B cell (primary cell): Measurements from ENCODE around the gene ENO3. TPM values are rescaled to one million over a fixed set of nuclear protein-coding genes. Genes with fewer than 3 reads are reported as not detected.

Source experiments
- ATAC-seq: fragments of 200-7000 bp; cut with Tn5 transposase; one replicate; pipeline ENCODE4 v1.10.0; 2021; ENCODE audit warnings: low read depth, mild to moderate bottlenecking, moderate number of reproducible peaks, moderate library complexity
- CTCF ChIA-PET: fragments of 350-600 bp; sonication (Branson Sonifier 250); formaldehyde crosslinking; loops from one replicate; lab custom pipeline; 2021; ENCODE audit warnings: antibody characterized with exemption, inconsistent platforms; lab: Charles Lee
- POLR2A ChIA-PET: fragments of 350-600 bp; sonication (Branson Sonifier 250); formaldehyde crosslinking; loops from one replicate; lab custom pipeline; 2021; ENCODE audit warnings: antibody characterized with exemption; lab: Charles Lee
- DNase-seq: peaks from one replicate; pipeline ENCODE4 v3.0.0; 2013
- H2AFZ ChIP-seq: 2 replicates; pipeline ENCODE4 v1.6.1; 2012; ENCODE audit warnings: mild to moderate bottlenecking, low read depth, low read length; ENCODE audit not compliant: insufficient read depth, poor library complexity, severe bottlenecking
- H3K27ac ChIP-seq, 2 donors: 1 replicate in 1 of 2; 2 replicates in 1 of 2; pipeline ENCODE4 v1.5.1; 2012 to 2013; ENCODE audit warnings: low read length in 2 of 2, mild to moderate bottlenecking in 2 of 2, moderate library complexity in 1 of 2
- H3K27me3 ChIP-seq, 4 experiments: fragments of 200-600 bp in 1 of 4; sonication (generic) in 1 of 4; replicated peaks in 1 of 4; 1 replicate in 2 of 4; 2 replicates in 2 of 4; pipeline versions ENCODE4 v1.6.1 to v1.7.0; 2013 to 2016; ENCODE audit warnings: low read length in 3 of 4, mild to moderate bottlenecking in 2 of 4, mixed read lengths in 1 of 4, moderate library complexity in 1 of 4; ENCODE audit not compliant: insufficient read depth in 4 of 4, control insufficient read depth in 3 of 4; ENCODE audit errors: control extremely low read depth in 1 of 4
- H3K36me3 ChIP-seq, 2 experiments: replicated peaks in 1 of 2; 1 replicate in 1 of 2; 2 replicates in 1 of 2; pipeline versions ENCODE4 v1.6.1 to v1.7.1; 2013; ENCODE audit warnings: low read length in 1 of 2; ENCODE audit not compliant: insufficient read depth in 2 of 2, control insufficient read depth in 1 of 2; ENCODE audit errors: control extremely low read depth in 1 of 2, extremely low read depth in 1 of 2
- H3K4me1 ChIP-seq, 2 donors: fragments of 200-600 bp in 1 of 2; sonication (generic) in 1 of 2; 1 replicate in 1 of 2; 2 replicates in 1 of 2; pipeline versions ENCODE4 v1.5.1 to v1.6.1; 2013 to 2017; ENCODE audit warnings: low read length in 2 of 2; ENCODE audit not compliant: control insufficient read depth in 2 of 2, insufficient read depth in 2 of 2
- H3K4me2 ChIP-seq: replicated peaks from 2 replicates; pipeline ENCODE3; 2012; ENCODE audit warnings: mild to moderate bottlenecking, low read depth, low read length; ENCODE audit not compliant: poor library complexity, severe bottlenecking
- H3K4me3 ChIP-seq, 5 experiments: fragments of 200-600 bp in 1 of 5; sonication (generic) in 1 of 5; 1 replicate in 3 of 5; 2 replicates in 2 of 5; pipeline versions ENCODE4 v1.5.1 to v1.7.0; 2011 to 2016; ENCODE audit warnings: low read length in 4 of 5, mild to moderate bottlenecking in 4 of 5, low read depth in 2 of 5, control low read depth in 1 of 5, moderate library complexity in 1 of 5; ENCODE audit not compliant: insufficient read depth in 1 of 5; ENCODE audit errors: control extremely low read depth in 1 of 5, extremely low read depth in 1 of 5
- H3K79me2 ChIP-seq: fragments of 200-600 bp; sonication (generic); one replicate; pipeline ENCODE4 v1.6.0; 2016; ENCODE audit warnings: low read length; ENCODE audit not compliant: control insufficient read depth, insufficient read depth
- H3K9ac ChIP-seq: fragments of 200-600 bp; sonication (generic); 2 replicates; pipeline ENCODE4 v1.6.1; 2017; ENCODE audit warnings: mild to moderate bottlenecking, low read length, moderate library complexity
- H3K9me3 ChIP-seq, 3 donors: one replicate each; pipeline versions ENCODE4 v1.6.1 to v1.7.1; 2013; ENCODE audit warnings: low read length in 2 of 3; ENCODE audit not compliant: control insufficient read depth in 2 of 3, insufficient read depth in 1 of 3; ENCODE audit errors: control extremely low read depth in 1 of 3
- H4K20me1 ChIP-seq: 2 replicates; pipeline ENCODE4 v1.6.0; 2012; ENCODE audit warnings: mild to moderate bottlenecking, low read length; ENCODE audit not compliant: insufficient read depth, control insufficient read depth, poor library complexity, severe bottlenecking
- H3K27ac Mint-ChIP-seq: one replicate; pipeline ENCODE4 v1.8.0; 2021; ENCODE audit warnings: mixed read lengths
- H3K27me3 Mint-ChIP-seq: one replicate; pipeline ENCODE4 v1.8.0; 2021; ENCODE audit warnings: mixed read lengths
- H3K4me1 Mint-ChIP-seq: one replicate; pipeline ENCODE4 v1.8.0; 2021; ENCODE audit warnings: mixed read lengths
- H3K4me3 Mint-ChIP-seq: one replicate; pipeline ENCODE4 v1.8.0; 2021; ENCODE audit warnings: mixed read lengths
- H3K9me3 Mint-ChIP-seq: one replicate; pipeline ENCODE4 v1.8.0; 2022; ENCODE audit warnings: mixed read lengths; ENCODE audit not compliant: insufficient read depth
- EZH2 ChIP-seq: IDR thresholded peaks from 2 replicates; pipeline ENCODE4 v1.6.1; 2012; ENCODE audit warnings: borderline replicate concordance, low read depth, mild to moderate bottlenecking, moderate library complexity, low read length; ENCODE audit not compliant: insufficient read depth, poor library complexity, severe bottlenecking
- WGBS: methylation state at CpG from one replicate; pipeline ENCODE4 v1.1.5; 2013; ENCODE audit warnings: missing lambda C conversion rate; ENCODE audit not compliant: insufficient coverage; 5-methylcytosine and 5-hydroxymethylcytosine counted together
- intact Hi-C: fragments of 100-400 bp; cut with micrococcal nuclease; formaldehyde crosslinking; loops from one replicate; pipeline ENCODE4 v1.10.0; 2022
- polyA plus RNA-seq: library from polyadenylated mRNA; depleted of rRNA; stranded (reverse); fragments of >200 nt; gene quantifications from 2 replicates; pipeline ENCODE4 v1.2.3, GENCODE V29; 2012
- total RNA-seq, 2 donors: library from RNA; stranded (reverse); fragments of 120-200 nt in 1 of 2; gene quantifications; 1 replicate in 1 of 2; 2 replicates in 1 of 2; pipeline versions ENCODE4 v1.2.3 to v1.2.4, GENCODE V29; 2013 to 2022
- TF ChIP-seq, protein P1 (sequence below): fragments of 200-600 bp; IDR thresholded peaks from one replicate; pipeline ENCODE4 v1.8.0; 2022; ENCODE audit warnings: antibody characterized with exemption, mild to moderate bottlenecking

ENO3 gene
- total and polyA plus RNA-seq, 2 donors (not counting 1 experiment from before 2014, with no cell fraction given), result 34.8 to 50.1 TPM

DNA sequence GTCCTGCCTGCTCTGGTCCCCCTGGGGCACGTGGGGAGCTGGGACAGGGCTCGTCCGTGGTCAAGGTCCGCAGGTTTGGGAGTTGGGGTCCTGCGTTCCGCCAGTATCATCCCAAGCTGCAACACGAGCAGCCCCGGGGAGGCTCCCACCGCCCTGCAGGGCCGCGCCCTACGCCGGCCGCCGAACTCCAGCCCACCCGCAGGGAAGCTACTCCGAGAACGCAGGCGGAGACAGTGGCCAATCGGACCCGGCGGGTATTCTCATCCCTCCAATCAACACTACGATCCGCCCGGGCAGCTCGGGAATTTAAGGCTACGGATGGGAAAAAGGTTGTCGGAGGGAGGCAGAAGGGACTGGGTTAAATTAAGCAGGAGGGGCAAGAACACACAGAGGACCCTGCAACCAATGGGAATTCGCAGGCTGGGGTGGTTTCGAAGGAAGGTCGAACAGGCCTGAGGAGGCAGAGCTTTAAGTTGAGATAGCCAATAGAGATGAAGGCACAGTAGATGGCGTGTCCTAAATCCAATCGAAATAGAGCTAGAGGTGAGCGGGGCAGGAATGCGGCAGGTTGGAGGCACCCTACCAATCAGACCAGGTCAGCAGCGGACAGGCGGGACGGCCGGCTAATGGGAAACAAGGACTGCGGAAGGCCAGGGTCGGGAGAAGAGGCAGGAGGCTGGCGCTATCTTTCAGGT is 16.1 kb downstream of the ENO3 start:
- ChIA-PET CTCF (interaction anchor here (0.6 to 4.3 kb wide), 22 partner anchors 10 to 453 kb away, joined by 3 to 32 read pairs (median 4); partner anchors contain the start of genes CAMTA2, CHRNE, PFN1 and RNF167), POLR2A (interaction anchor here (0.6 to 4.7 kb wide), 22 partner anchors 11 to 453 kb away, joined by 3 to 81 read pairs (median 5); partner anchors contain the start of genes ARRB2, C17orf107, CAMTA2 and CHRNE)
- TF ChIP-seq, protein P1, sequence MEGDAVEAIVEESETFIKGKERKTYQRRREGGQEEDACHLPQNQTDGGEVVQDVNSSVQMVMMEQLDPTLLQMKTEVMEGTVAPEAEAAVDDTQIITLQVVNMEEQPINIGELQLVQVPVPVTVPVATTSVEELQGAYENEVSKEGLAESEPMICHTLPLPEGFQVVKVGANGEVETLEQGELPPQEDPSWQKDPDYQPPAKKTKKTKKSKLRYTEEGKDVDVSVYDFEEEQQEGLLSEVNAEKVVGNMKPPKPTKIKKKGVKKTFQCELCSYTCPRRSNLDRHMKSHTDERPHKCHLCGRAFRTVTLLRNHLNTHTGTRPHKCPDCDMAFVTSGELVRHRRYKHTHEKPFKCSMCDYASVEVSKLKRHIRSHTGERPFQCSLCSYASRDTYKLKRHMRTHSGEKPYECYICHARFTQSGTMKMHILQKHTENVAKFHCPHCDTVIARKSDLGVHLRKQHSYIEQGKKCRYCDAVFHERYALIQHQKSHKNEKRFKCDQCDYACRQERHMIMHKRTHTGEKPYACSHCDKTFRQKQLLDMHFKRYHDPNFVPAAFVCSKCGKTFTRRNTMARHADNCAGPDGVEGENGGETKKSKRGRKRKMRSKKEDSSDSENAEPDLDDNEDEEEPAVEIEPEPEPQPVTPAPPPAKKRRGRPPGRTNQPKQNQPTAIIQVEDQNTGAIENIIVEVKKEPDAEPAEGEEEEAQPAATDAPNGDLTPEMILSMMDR, result no peak
- no peak for TF ChIP-seq EZH2

More for the DNA sequence above, 16.1 kb downstream of the ENO3 start:
- Histone ChIP-seq H2AFZ (peak overlapping the region; percentile 75), H3K4me2 (peak overlapping the region; percentile 85), H3K4me3 (peak overlapping the region; percentile 68 to 92 (median 84)), H3K27ac (peak overlapping the region; percentile 67 to 68), H3K9me3 (no peaks in the 10 kb centered on the region), H3K79me2 (peaks cover 26% of the 10 kb centered on the region), H3K36me3 (peaks cover 0 to 3% of the 10 kb centered on the region in 2 experiments), H3K4me1 (peaks cover 17 to 22% of the 10 kb centered on the region in 2 donors), H3K9ac (peak overlapping the region; percentile 73), H4K20me1 (no peaks in the 10 kb centered on the region), H3K27me3 (no peaks in the 10 kb centered on the region)
- peaks cover 15% of the 10 kb centered on the region for H3K4me1 Mint-ChIP-seq
- H3K27me3 Mint-ChIP-seq, result no peaks in the 10 kb centered on the region
- no peaks in the 10 kb centered on the region for H3K9me3 Mint-ChIP-seq
- DNase-seq, result peak; percentile 99
- intact Hi-C loops, result loop anchor here (1.0 to 5.0 kb wide), 12 partner anchors 13 to 257 kb away; partner anchors contain the start of genes ARRB2, C17orf107, CAMTA2 and INCA1
- under 1% methylated on average over 23 of the region's 42 CpGs for WGBS
- H3K27ac Mint-ChIP-seq, result no peak overlapping the region
- H3K4me3 Mint-ChIP-seq, result no peak overlapping the region
- peak; percentile 85 for ATAC-seq
